Vein endothelial cell (primary cell): ENCODE results near the gene DCAF12. TPM values are rescaled to one million over a fixed set of nuclear protein-coding genes. Genes with fewer than 3 reads are reported as not detected.

Source experiments
- small RNA-seq: library from RNA; depleted of rRNA; stranded (forward); fragments of <200 nt; gene quantifications from one replicate; pipeline ENCODE3, GENCODE V24; 2012
- total RNA-seq: library from RNA; depleted of rRNA; stranded (reverse); fragments of >200 nt; gene quantifications from 2 replicates; pipeline ENCODE4 v1.2.3, GENCODE V29; 2012

The DCAF12 gene
- total RNA-seq, result 28.4 and 33.1 TPM in 2 replicates

DNA sequence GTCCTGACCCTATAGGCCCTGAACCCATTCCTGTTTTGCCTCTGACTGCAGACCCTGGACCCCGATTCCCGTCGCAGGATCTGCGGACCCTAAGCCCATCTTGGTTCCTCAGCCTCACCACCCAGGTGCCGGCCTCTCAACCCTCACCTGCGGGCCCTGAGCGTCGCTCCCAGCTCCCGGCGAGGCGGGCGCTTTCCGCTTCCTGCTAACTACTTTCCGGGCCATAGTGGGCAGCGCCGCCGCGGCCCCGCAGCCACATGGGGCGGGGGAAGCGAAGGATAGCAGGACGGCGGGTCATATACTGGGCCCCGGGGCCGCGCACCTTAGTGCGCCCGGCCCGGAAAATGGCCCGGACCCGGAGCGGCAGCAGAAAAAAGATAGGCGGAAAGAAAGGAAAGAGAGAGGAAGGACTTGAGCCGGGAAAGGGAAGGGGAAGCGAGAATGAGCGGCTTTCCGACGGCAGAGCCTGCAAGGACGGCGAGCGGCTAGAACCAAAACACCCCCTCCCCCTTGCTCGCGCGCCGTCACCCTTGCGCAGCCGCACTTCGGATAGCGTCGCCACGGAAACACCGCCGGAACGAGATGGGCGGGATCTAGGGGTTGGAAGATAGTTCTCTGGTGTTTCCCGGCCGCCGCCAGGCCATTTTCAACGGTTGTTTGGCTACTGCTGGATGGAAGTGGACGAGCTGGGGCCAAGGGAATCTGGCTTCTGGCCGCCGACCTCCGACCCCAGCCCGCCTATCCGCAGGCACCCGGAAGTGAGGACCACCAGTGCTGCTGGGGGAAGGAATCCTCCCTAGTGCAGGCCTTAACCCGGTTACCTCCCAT is at the start of gene DCAF12:
TSS of gene DCAF12 (minus strand) at position 492 of the 828 bp plus-strand sequence. CDS start at position 225, 267 bp downstream.

GRCh38 chr9:34048727-34049629 is 77.5 kb downstream of the DCAF12 start, which contains the start of gene UBAP2:
UBAP2 (minus strand) TSS chr9:34048887; CDS start chr9:34017148, 31,739 bp downstream.

Small RNA genes lying within 50 kb of the gene (small RNA-seq; reads per million reads assigned to genes)
- 0.21 reads per million for gene RN7SKP114

Other genes with a start within 250 kb of the DCAF12 start
- gene UBAP2, start 77.8 kb downstream of the DCAF12 start, total RNA-seq, result 30.1 and 38.0 TPM in 2 replicates
- gene UBAP1, start 52.3 kb upstream of the DCAF12 start, total RNA-seq, result 40.5 and 41.2 TPM in 2 replicates
- 2.0 and 3.7 TPM in 2 replicates for gene KIF24, start 202.6 kb upstream of the DCAF12 start, total RNA-seq
- gene NUDT2, start 202.9 kb upstream of the DCAF12 start, total RNA-seq, result 28.6 and 34.9 TPM in 2 replicates